GM19328 (cell line): ENCODE data around the gene LCP2.
"Not testable (repeated sequence)": the region's sequence is repeated elsewhere in the genome, so short reads cannot be mapped to it uniquely, and the experiment has no call there.

Source experiments
- ATAC-seq: cut with Tn5 transposase; IDR thresholded peaks from one replicate; pipeline ENCODE4 v1.9.1; 2021; ENCODE audit warnings: mild to moderate bottlenecking, moderate library complexity; ENCODE audit not compliant: unreplicated experiment

Gene LCP2

GRCh38 chr5:170250810-170251317, 46.7 kb downstream of the LCP2 start:
- ATAC-seq, result no peak

- ATAC-seq, result no peak
These were observed 48.2 kb downstream of the LCP2 start for GRCh38 chr5:170249355-170249754.

- not testable (repeated sequence) for ATAC-seq
These were observed 48.7 kb downstream of the LCP2 start for GRCh38 chr5:170248931-170249227.

- ATAC-seq, result no peak
These were observed 49.2 kb downstream of the LCP2 start for GRCh38 chr5:170248172-170248930.

- ATAC-seq, result no peak
These were observed 50.2 kb downstream of the LCP2 start for GRCh38 chr5:170247363-170247762.

GRCh38 chr5:170246126-170246870, 51.3 kb downstream of the LCP2 start:
- ATAC-seq, result no peak

GRCh38 chr5:170245436-170245835, 52.1 kb downstream of the LCP2 start:
- ATAC-seq, result not testable (repeated sequence)

GRCh38 chr5:170238456-170239196, 59.0 kb downstream of the LCP2 start:
- ATAC-seq, result no peak

GRCh38 chr5:170235876-170236864, 61.4 kb downstream of the LCP2 start:
- peak; percentile 53 for ATAC-seq

GRCh38 chr5:170233358-170233892, 64.2 kb downstream of the LCP2 start:
- no peak for ATAC-seq

GRCh38 chr5:170232786-170233185, 64.8 kb downstream of the LCP2 start, which contains the start of gene C5orf58:
TSS of gene C5orf58 (plus strand) at chr5:170232985. CDS start at chr5:170234977, 1,992 bp downstream.
- ATAC-seq, result no peak

GRCh38 chr5:170228762-170229435, 68.7 kb downstream of the LCP2 start:
- ATAC-seq, result no peak

- no peak for ATAC-seq
These were observed 70.9 kb downstream of the LCP2 start for GRCh38 chr5:170226661-170227060.

- ATAC-seq, result no peak
These were observed 71.4 kb downstream of the LCP2 start for GRCh38 chr5:170226129-170226615.

GRCh38 chr5:170225326-170226128, 72.0 kb downstream of the LCP2 start:
- ATAC-seq, result no peak

GRCh38 chr5:170223906-170224305, 73.7 kb downstream of the LCP2 start:
- no peak for ATAC-seq

GRCh38 chr5:170223360-170223759, 74.2 kb downstream of the LCP2 start:
- ATAC-seq, result no peak

GRCh38 chr5:170221327-170221741, 76.2 kb downstream of the LCP2 start:
- no peak for ATAC-seq
